PC-3 (cell line): ENCODE measurements around the gene KIAA0513. TPM values are rescaled to one million over a fixed set of nuclear protein-coding genes. Genes with fewer than 3 reads are reported as not detected.

Source experiments
- ATAC-seq: fragments of 200-7000 bp; cut with Tn5 transposase; 2 replicates; pipeline ENCODE4 v1.9.1; 2020; ENCODE audit warnings: mild to moderate bottlenecking, moderate library complexity
- BruUV-seq: library from RNA; stranded (reverse); fragments of 400-500 nt; replicated peaks from 2 replicates; lab custom pipeline; 2021; lab: Mats Ljungman, UMichigan
- CTCF ChIA-PET: fragments of 300-600 bp; sonication (Branson Sonifier 250); formaldehyde crosslinking; loops from one replicate; lab custom pipeline; 2022; ENCODE audit warnings: antibody characterized with exemption; lab: Charles Lee
- POLR2A ChIA-PET: fragments of 300-600 bp; sonication (Branson Sonifier 250); formaldehyde crosslinking; loops from one replicate; lab custom pipeline; 2022; ENCODE audit warnings: antibody characterized with exemption; ENCODE audit not compliant: unreplicated experiment; lab: Charles Lee
- DNase-seq: peaks from one replicate; pipeline ENCODE4 v3.0.0-alpha.2; 2015
- H2AFZ ChIP-seq: fragments of 300-600 bp; sonication (generic); 2 replicates; pipeline ENCODE4 v1.6.0; 2016; ENCODE audit warnings: antibody characterized with exemption, low read length
- H3F3A ChIP-seq: fragments of 300-600 bp; sonication (generic); one replicate; pipeline ENCODE4 v1.6.0; 2017; ENCODE audit warnings: antibody characterized with exemption, low read length, control low read depth, mild to moderate bottlenecking; ENCODE audit not compliant: unreplicated experiment
- H3K27ac ChIP-seq: fragments of 300-600 bp; sonication (generic); 2 replicates; pipeline ENCODE4 v1.5.1; 2016; ENCODE audit warnings: mild to moderate bottlenecking, low read length
- H3K27me3 ChIP-seq: fragments of 300-600 bp; sonication (generic); 2 replicates; pipeline ENCODE4 v1.6.1; 2016; ENCODE audit warnings: low read length, mixed read lengths
- H3K36me3 ChIP-seq: fragments of 300-600 bp; sonication (generic); 2 replicates; pipeline ENCODE4 v1.6.1; 2016; ENCODE audit warnings: low read depth, mixed run types, low read length, mixed read lengths
- H3K4me1 ChIP-seq: fragments of 300-600 bp; sonication (generic); 2 replicates; pipeline ENCODE4 v1.5.1; 2016; ENCODE audit warnings: low read length; ENCODE audit not compliant: insufficient read depth
- H3K4me2 ChIP-seq: fragments of 300-600 bp; sonication (generic); 2 replicates; pipeline ENCODE4 v1.6.0; 2016; ENCODE audit warnings: low read length
- H3K4me3 ChIP-seq: fragments of 300-600 bp; sonication (generic); 2 replicates; pipeline ENCODE4 v1.5.1; 2016; ENCODE audit warnings: mild to moderate bottlenecking, low read length, mixed read lengths
- H3K79me2 ChIP-seq: fragments of 300-600 bp; sonication (generic); 2 replicates; pipeline ENCODE4 v1.6.1; 2017; ENCODE audit warnings: low read length, mixed read lengths
- H3K9ac ChIP-seq: fragments of 300-600 bp; sonication (generic); 2 replicates; pipeline ENCODE4 v1.6.0; 2016; ENCODE audit warnings: mild to moderate bottlenecking, low read length
- H3K9me2 ChIP-seq: fragments of 300-600 bp; sonication (generic); replicated peaks from 2 replicates; pipeline ENCODE4 v1.6.1; 2016; ENCODE audit warnings: mixed run types, low read length, mixed read lengths
- H3K9me3 ChIP-seq: fragments of 300-600 bp; sonication (generic); 2 replicates; pipeline ENCODE4 v1.6.1; 2016; ENCODE audit warnings: low read length, mixed read lengths
- H4K20me1 ChIP-seq: fragments of 300-600 bp; sonication (generic); 2 replicates; pipeline ENCODE4 v1.6.1; 2016; ENCODE audit warnings: low read length, mixed read lengths
- CTCF ChIP-seq: fragments of 300-600 bp; sonication (generic); conservative IDR thresholded peaks from 2 replicates; pipeline ENCODE4 v1.5.1; 2017; ENCODE audit warnings: antibody characterized with exemption, low read depth, mild to moderate bottlenecking, low read length
- EZH2 ChIP-seq: fragments of 300-600 bp; sonication (generic); IDR thresholded peaks from one replicate; pipeline ENCODE4 v1.6.1; 2017; ENCODE audit warnings: antibody characterized with exemption, mild to moderate bottlenecking, low read length; ENCODE audit not compliant: unreplicated experiment
- EZH2phosphoT487 ChIP-seq: fragments of 300-600 bp; sonication (generic); IDR thresholded peaks from 2 replicates; pipeline ENCODE4 v1.6.1; 2018; ENCODE audit warnings: mild to moderate bottlenecking, antibody characterized with exemption, low read length, borderline replicate concordance
- intact Hi-C: fragments of 100-400 bp; cut with micrococcal nuclease; formaldehyde crosslinking; loops from 2 replicates; pipeline ENCODE4 v1.9.0; 2023
- total RNA-seq: library from RNA; depleted of rRNA; stranded (reverse); fragments of >200 nt; gene quantifications from 2 replicates; pipeline ENCODE4 v1.2.3, GENCODE V29; 2014

The KIAA0513 gene
- total RNA-seq, 1 experiment from 2014 or later, result 7.8 TPM

GRCh38 chr16:85056211-85056748 lies 28.7 kb downstream of the KIAA0513 start:
- DNase-seq (no peak), ATAC-seq (no peak)
- CTCF ChIA-PET, result interaction anchor here (1.0 kb wide), 1 partner anchor 30 kb away, joined by 5 read pairs; no protein-coding TSS in a partner anchor

GRCh38 chr16:85057212-85057889 lies 29.8 kb downstream of the KIAA0513 start:
- Histone ChIP-seq H3K4me2 (no peak overlapping the region), H3K4me3 (no peak overlapping the region), H2AFZ (no peak overlapping the region), H3K79me2 (no peaks in the 10 kb centered on the region), H3K9me2 (no peaks in the 10 kb centered on the region), H3F3A (no peaks in the 10 kb centered on the region), H3K36me3 (no peaks in the 10 kb centered on the region), H3K9ac (no peak overlapping the region), H3K9me3 (no peaks in the 10 kb centered on the region), H4K20me1 (no peaks in the 10 kb centered on the region), H3K4me1 (peaks cover 16% of the 10 kb centered on the region), H3K27me3 (no peaks in the 10 kb centered on the region), H3K27ac (no peak overlapping the region)
- POLR2A ChIA-PET, result no interaction called here
- no TSS peak for BruUV-seq
- intact Hi-C loops, result no loop called here
- CTCF ChIA-PET, result interaction anchor here (0.6 kb wide), 1 partner anchor 123 kb away, joined by 6 read pairs; no protein-coding TSS in a partner anchor
- ATAC-seq (peak; percentile 74), DNase-seq (peak; percentile 17)
- TF ChIP-seq EZH2phosphoT487 (no peak), CTCF (peak; percentile 52)

More at GRCh38 chr16:85056211-85056748, 28.7 kb downstream of the KIAA0513 start:
- no peaks in the 10 kb centered on the region for H3K9me3 ChIP-seq
- no peaks in the 10 kb centered on the region for H3K36me3 ChIP-seq
- H3K79me2 ChIP-seq, result no peaks in the 10 kb centered on the region
- H3K4me2 ChIP-seq, result 0 out of 2 replicates have a peak overlapping the region, but pooled peaks have one; percentile 72
- POLR2A ChIA-PET, result no interaction called here
- H3K4me3 ChIP-seq, result no peak overlapping the region
- no peak overlapping the region for H2AFZ ChIP-seq
- TF ChIP-seq CTCF (no peak), EZH2 (no peak), EZH2phosphoT487 (no peak)
- H4K20me1 ChIP-seq, result no peaks in the 10 kb centered on the region
- H3K9me2 ChIP-seq, result no peaks in the 10 kb centered on the region
- H3F3A ChIP-seq, result no peaks in the 10 kb centered on the region
- no TSS peak for BruUV-seq
- no peaks in the 10 kb centered on the region for H3K27me3 ChIP-seq
- H3K27ac ChIP-seq, result no peak overlapping the region
- peaks cover 16% of the 10 kb centered on the region for H3K4me1 ChIP-seq
- no peak overlapping the region for H3K9ac ChIP-seq
- intact Hi-C loops, result no loop called here

DNA sequence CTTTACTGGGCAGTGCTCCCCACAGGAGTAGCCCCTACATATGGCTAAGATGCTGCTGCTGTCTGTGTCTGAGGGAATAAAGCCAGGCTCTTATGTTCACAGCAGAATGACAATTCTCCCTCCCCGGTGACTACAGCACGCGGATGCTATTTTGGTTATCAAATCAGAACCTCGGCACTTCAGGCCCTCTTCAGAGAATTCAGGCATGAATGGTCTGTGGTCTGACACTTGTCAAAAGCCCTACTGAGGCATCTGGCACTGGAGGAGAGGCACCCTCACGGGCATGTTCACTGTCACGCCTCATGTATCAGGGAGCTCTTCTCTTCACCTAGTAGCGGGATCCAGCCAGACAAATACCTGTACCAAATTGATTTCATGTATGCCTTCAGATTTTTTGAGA lies 30.4 kb downstream of the KIAA0513 start:
- intact Hi-C loops, result no loop called here
- no peaks in the 10 kb centered on the region for H3K79me2 ChIP-seq
- BruUV-seq, result no TSS peak
- no peak overlapping the region for H3K27ac ChIP-seq
- H3F3A ChIP-seq, result no peaks in the 10 kb centered on the region
- no peaks in the 10 kb centered on the region for H4K20me1 ChIP-seq
- no peak overlapping the region for H2AFZ ChIP-seq
- CTCF ChIA-PET, result no interaction called here
- H3K27me3 ChIP-seq, result no peaks in the 10 kb centered on the region
- no peak overlapping the region for H3K4me3 ChIP-seq
- H3K9me3 ChIP-seq, result no peaks in the 10 kb centered on the region
- POLR2A ChIA-PET, result no interaction called here
- no peak overlapping the region for H3K4me2 ChIP-seq
- no peaks in the 10 kb centered on the region for H3K36me3 ChIP-seq
- TF ChIP-seq EZH2 (no peak), EZH2phosphoT487 (no peak), CTCF (no peak)
- DNase-seq (no peak), ATAC-seq (no peak)
- H3K9ac ChIP-seq, result no peak overlapping the region
- H3K9me2 ChIP-seq, result no peaks in the 10 kb centered on the region
- peaks cover 16% of the 10 kb centered on the region for H3K4me1 ChIP-seq
